ENCODE measurements around the gene OGDHL.

The OGDHL gene

DNA sequence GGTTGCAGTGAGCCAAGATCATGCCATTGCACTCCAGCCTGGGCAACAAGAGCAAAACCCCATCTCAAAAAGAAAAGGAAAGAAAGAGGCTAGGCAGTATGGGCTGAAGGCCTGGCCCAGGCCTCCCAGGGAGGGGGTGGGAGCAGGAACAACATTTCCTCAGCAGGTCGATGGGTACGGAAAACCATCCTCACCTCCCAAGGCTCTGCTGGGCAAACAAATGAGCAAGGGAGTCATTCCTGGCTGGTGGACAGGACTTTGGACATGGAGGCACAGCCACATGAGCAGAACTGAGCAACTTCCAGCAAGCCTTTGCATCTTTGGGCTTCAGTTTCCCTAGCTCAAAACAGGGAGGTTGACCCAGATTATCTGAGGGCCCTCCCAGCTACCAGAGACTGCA, 13.0 kb downstream of the OGDHL start:
- DNase-seq, result no peak
- no peak overlapping the region for H3K4me3 ChIP-seq (ENCODE audit: low read depth, low read length)
- H3K36me3 ChIP-seq (replicated peaks), result no peaks in the 10 kb centered on the region
- in situ Hi-C loops (cut with HindIII; ENCODE audit: low pct_ligation_motif_present, low sequenced_read_pairs), result no loop called here
- no peak overlapping the region for H3K27ac ChIP-seq
- TF ChIP-seq, protein P1, sequence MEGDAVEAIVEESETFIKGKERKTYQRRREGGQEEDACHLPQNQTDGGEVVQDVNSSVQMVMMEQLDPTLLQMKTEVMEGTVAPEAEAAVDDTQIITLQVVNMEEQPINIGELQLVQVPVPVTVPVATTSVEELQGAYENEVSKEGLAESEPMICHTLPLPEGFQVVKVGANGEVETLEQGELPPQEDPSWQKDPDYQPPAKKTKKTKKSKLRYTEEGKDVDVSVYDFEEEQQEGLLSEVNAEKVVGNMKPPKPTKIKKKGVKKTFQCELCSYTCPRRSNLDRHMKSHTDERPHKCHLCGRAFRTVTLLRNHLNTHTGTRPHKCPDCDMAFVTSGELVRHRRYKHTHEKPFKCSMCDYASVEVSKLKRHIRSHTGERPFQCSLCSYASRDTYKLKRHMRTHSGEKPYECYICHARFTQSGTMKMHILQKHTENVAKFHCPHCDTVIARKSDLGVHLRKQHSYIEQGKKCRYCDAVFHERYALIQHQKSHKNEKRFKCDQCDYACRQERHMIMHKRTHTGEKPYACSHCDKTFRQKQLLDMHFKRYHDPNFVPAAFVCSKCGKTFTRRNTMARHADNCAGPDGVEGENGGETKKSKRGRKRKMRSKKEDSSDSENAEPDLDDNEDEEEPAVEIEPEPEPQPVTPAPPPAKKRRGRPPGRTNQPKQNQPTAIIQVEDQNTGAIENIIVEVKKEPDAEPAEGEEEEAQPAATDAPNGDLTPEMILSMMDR (IDR thresholded peaks at IDR 0.05; ENCODE audit: low read depth, low read length, missing control alignments), result no peak
- no peaks in the 10 kb centered on the region for H3K27me3 ChIP-seq (replicated peaks)

- H3K27me3 ChIP-seq (replicated peaks), result no peaks in the 10 kb centered on the region
- no peak for DNase-seq
- H3K27ac ChIP-seq, result no peak overlapping the region
- in situ Hi-C loops (cut with HindIII; ENCODE audit: low pct_ligation_motif_present, low sequenced_read_pairs), result no loop called here
- no peak overlapping the region for H3K4me3 ChIP-seq (ENCODE audit: low read depth, low read length)
- TF ChIP-seq, protein P1 (IDR thresholded peaks at IDR 0.05; ENCODE audit: low read depth, low read length, missing control alignments), result no peak
- H3K36me3 ChIP-seq (replicated peaks), result no peaks in the 10 kb centered on the region
Measured at GRCh38 chr10:49748006-49748405, 14.1 kb downstream of the OGDHL start.

- TF ChIP-seq, protein P1 (IDR thresholded peaks at IDR 0.05; ENCODE audit: low read depth, low read length, missing control alignments), result no peak
- Histone ChIP-seq H3K4me3 (ENCODE audit: low read depth, low read length) (no peak overlapping the region), H3K36me3 (replicated peaks) (no peaks in the 10 kb centered on the region), H3K27me3 (replicated peaks) (no peaks in the 10 kb centered on the region), H3K27ac (no peak overlapping the region)
- DNase-seq, result no peak
- in situ Hi-C loops (cut with HindIII; ENCODE audit: low pct_ligation_motif_present, low sequenced_read_pairs), result no loop called here
Measured at GRCh38 chr10:49747303-49747646, 14.8 kb downstream of the OGDHL start.

GRCh38 chr10:49746626-49747302, 15.4 kb downstream of the OGDHL start:
- in situ Hi-C loops (cut with HindIII; ENCODE audit: low pct_ligation_motif_present, low sequenced_read_pairs), result no loop called here
- no peak for DNase-seq
- H3K36me3 ChIP-seq (replicated peaks), result no peaks in the 10 kb centered on the region
- no peak overlapping the region for H3K4me3 ChIP-seq (ENCODE audit: low read depth, low read length)
- TF ChIP-seq, protein P1 (IDR thresholded peaks at IDR 0.05; ENCODE audit: low read depth, low read length, missing control alignments), result no peak
- H3K27me3 ChIP-seq (replicated peaks), result no peaks in the 10 kb centered on the region
- no peak overlapping the region for H3K27ac ChIP-seq

DNA sequence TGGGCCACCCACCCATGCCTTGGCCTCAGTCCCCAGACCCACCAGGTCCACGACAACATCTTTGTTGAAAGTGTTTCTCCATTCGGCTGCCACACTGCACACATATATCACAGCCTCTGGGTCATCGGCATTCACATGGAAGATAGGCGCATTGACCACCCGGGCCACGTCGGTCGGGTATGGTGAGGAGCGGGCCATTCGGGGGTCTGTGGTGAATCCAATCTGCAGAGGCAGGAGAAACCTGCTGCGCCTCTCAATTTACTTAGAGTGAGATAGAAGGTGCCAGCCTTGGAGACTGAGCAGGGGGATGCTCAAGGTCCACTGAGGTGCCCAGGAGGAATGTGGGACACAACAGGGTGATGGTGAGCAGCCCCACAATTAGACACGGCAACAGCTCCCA, 16.4 kb downstream of the OGDHL start:
- H3K27me3 ChIP-seq (replicated peaks), result no peaks in the 10 kb centered on the region
- in situ Hi-C loops (cut with HindIII; ENCODE audit: low pct_ligation_motif_present, low sequenced_read_pairs), result no loop called here
- H3K36me3 ChIP-seq (replicated peaks), result no peaks in the 10 kb centered on the region
- H3K27ac ChIP-seq, result no peak overlapping the region
- TF ChIP-seq, protein P1 (IDR thresholded peaks at IDR 0.05; ENCODE audit: low read depth, low read length, missing control alignments), result no peak
- no peak overlapping the region for H3K4me3 ChIP-seq (ENCODE audit: low read depth, low read length)
- no peak for DNase-seq
